Measurements from ENCODE around the gene SGSH.
"Not testable (repeated sequence)": the region's sequence is repeated elsewhere in the genome, so short reads cannot be mapped to it uniquely, and the experiment has no call there.

The SGSH gene

GRCh38 chr17:80209765-80210164 is 10.4 kb downstream of the SGSH start:
- no peak for DNase-seq

- DNase-seq, result no peak
Measured at GRCh38 chr17:80208050-80208449, 12.1 kb downstream of the SGSH start.

GRCh38 chr17:80205811-80206210 is 14.3 kb downstream of the SGSH start:
- no peak for DNase-seq

GRCh38 chr17:80204626-80205468 is 15.3 kb downstream of the SGSH start:
- no peak for DNase-seq

GRCh38 chr17:80203471-80203963 is 16.6 kb downstream of the SGSH start:
- no peak for DNase-seq

- no peak for DNase-seq
Measured at GRCh38 chr17:80202197-80202596, 17.9 kb downstream of the SGSH start.

GRCh38 chr17:80201446-80201845 is 18.7 kb downstream of the SGSH start:
- DNase-seq, result no peak

GRCh38 chr17:80199295-80199694 is 20.8 kb downstream of the SGSH start:
- DNase-seq, result not testable (repeated sequence)

GRCh38 chr17:80198144-80198661 is 21.9 kb downstream of the SGSH start:
- no peak for DNase-seq

- no peak for DNase-seq
Measured at GRCh38 chr17:80196652-80197051, 23.5 kb downstream of the SGSH start.

GRCh38 chr17:80195671-80196529 is 24.2 kb downstream of the SGSH start:
- peak; percentile 44 for DNase-seq

- no peak for DNase-seq
Measured at GRCh38 chr17:80195141-80195540, 25.0 kb downstream of the SGSH start.

GRCh38 chr17:80191865-80192661 is 28.1 kb downstream of the SGSH start:
- no peak for DNase-seq

- DNase-seq, result no peak
Measured at GRCh38 chr17:80191192-80191591, 28.9 kb downstream of the SGSH start.

- DNase-seq, result no peak
Measured at GRCh38 chr17:80190716-80191115, 29.4 kb downstream of the SGSH start.

GRCh38 chr17:80189611-80190010 is 30.5 kb downstream of the SGSH start:
- no peak for DNase-seq

- no peak for DNase-seq
Measured at GRCh38 chr17:80187515-80187941, 32.6 kb downstream of the SGSH start.

- no peak for DNase-seq
Measured at GRCh38 chr17:80187090-80187489, 33.0 kb downstream of the SGSH start.

GRCh38 chr17:80185968-80186367 is 34.2 kb downstream of the SGSH start:
- no peak for DNase-seq

GRCh38 chr17:80184423-80184714 is 35.8 kb downstream of the SGSH start:
- DNase-seq, result no peak

- DNase-seq, result no peak
Measured at GRCh38 chr17:80183581-80184422, 36.3 kb downstream of the SGSH start.

- DNase-seq, result no peak
Measured at GRCh38 chr17:80182845-80183223, 37.3 kb downstream of the SGSH start.

Measured in activated effector memory CD4-positive, alpha-beta T cell treated with Interleukin-2 at 50 U/mL for 16 hours (primary cell).